Ectodermal cell (in vitro differentiated cells): ENCODE measurements around the gene PRR4. TPM values are rescaled to one million over a fixed set of nuclear protein-coding genes. Genes with fewer than 3 reads are reported as not detected.

Experiments used
- H3K27ac ChIP-seq: 2 replicates; pipeline ENCODE4 v1.7.0; 2013; ENCODE audit warnings: mild to moderate bottlenecking, low read depth, low read length; ENCODE audit not compliant: insufficient read depth, poor library complexity, severe bottlenecking
- H3K27me3 ChIP-seq: 2 replicates; pipeline ENCODE4 v1.7.0; 2013; ENCODE audit warnings: mild to moderate bottlenecking, low read length; ENCODE audit not compliant: insufficient read depth, control insufficient read depth, poor library complexity, severe bottlenecking
- H3K36me3 ChIP-seq: one replicate; pipeline ENCODE4 v1.7.0; 2013; ENCODE audit warnings: low read length; ENCODE audit not compliant: control insufficient read depth, insufficient read depth
- H3K4me1 ChIP-seq: one replicate; pipeline ENCODE4 v1.7.0; 2013; ENCODE audit warnings: low read length; ENCODE audit not compliant: control insufficient read depth, insufficient read depth
- H3K4me3 ChIP-seq: 2 replicates; pipeline ENCODE4 v1.7.0; 2013; ENCODE audit warnings: low read depth, low read length, control low read depth; ENCODE audit not compliant: insufficient read depth
- H3K9me3 ChIP-seq: 2 replicates; pipeline ENCODE4 v1.7.0; 2013; ENCODE audit warnings: mild to moderate bottlenecking, low read length, moderate library complexity; ENCODE audit not compliant: control insufficient read depth
- WGBS, 2 experiments: methylation state at CpG; one replicate each; pipeline ENCODE4 v1.1.7; 2013; ENCODE audit warnings: missing lambda C conversion rate in 2 of 2; 5-methylcytosine and 5-hydroxymethylcytosine counted together
- polyA plus RNA-seq, 4 experiments: library from polyadenylated mRNA; stranded (reverse); fragments of 50-300 nt; gene quantifications; one replicate each; pipeline ENCODE4 v1.2.3, GENCODE V29; 2013

Gene PRR4
- polyA plus RNA-seq (2013, experiment 1 of 4) = 8.1 TPM
- polyA plus RNA-seq (2013, experiment 2 of 4) = 5.0 TPM
- 7.2 TPM for polyA plus RNA-seq (2013, experiment 3 of 4)
- 7.9 TPM for polyA plus RNA-seq (2013, experiment 4 of 4)

- Histone ChIP-seq H3K4me3 (no peak within 1 kb of the TSS), H3K4me1 (no peaks in the 10 kb centered on the region), H3K27me3 (no peaks in the 10 kb centered on the region), H3K9me3 (no peaks in the 10 kb centered on the region), H3K27ac (no peak within 1 kb of the TSS), H3K36me3 (no peaks in the 10 kb centered on the region)
- 94 to 99% methylated on average over 4 of the region's 4 CpGs for WGBS, 2 experiments
These were observed at the start of gene PRR4 for GRCh38 chr12:10849425-10849878. PRR4 (minus strand) TSS chr12:10849475; CDS start chr12:10849437, 38 bp downstream.

- H3K4me1 ChIP-seq = no peaks in the 10 kb centered on the region
- H3K9me3 ChIP-seq = no peaks in the 10 kb centered on the region
- no peaks in the 10 kb centered on the region for H3K27me3 ChIP-seq
- H3K36me3 ChIP-seq = no peaks in the 10 kb centered on the region
- H3K4me3 ChIP-seq = no peak overlapping the region
- H3K27ac ChIP-seq = no peak overlapping the region
- WGBS, 2 experiments = 90 to 98% methylated on average over 4 to 5 of the region's 5 CpGs
These were observed 47.6 kb upstream of the PRR4 start for GRCh38 chr12:10896854-10897253.

- Histone ChIP-seq H3K27ac (no peak overlapping the region), H3K27me3 (no peaks in the 10 kb centered on the region), H3K36me3 (no peaks in the 10 kb centered on the region), H3K4me1 (no peaks in the 10 kb centered on the region), H3K4me3 (no peak overlapping the region), H3K9me3 (no peaks in the 10 kb centered on the region)
- 98% methylated on average over 2 of the region's 2 CpGs for WGBS, 2 experiments
These were observed 42.7 kb upstream of the PRR4 start for GRCh38 chr12:10891937-10892336.

GRCh38 chr12:10889226-10889625 is 40.0 kb upstream of the PRR4 start:
- H3K4me3 ChIP-seq = no peak overlapping the region
- H3K4me1 ChIP-seq = no peaks in the 10 kb centered on the region
- H3K9me3 ChIP-seq = no peaks in the 10 kb centered on the region
- H3K36me3 ChIP-seq = no peaks in the 10 kb centered on the region
- H3K27me3 ChIP-seq = no peaks in the 10 kb centered on the region
- H3K27ac ChIP-seq = no peak overlapping the region

GRCh38 chr12:10884086-10884725 is 34.9 kb upstream of the PRR4 start, which contains the start of gene PRH1:
PRH1 (minus strand) TSS chr12:10884255; CDS start chr12:10884217, 38 bp downstream.
- no peak within 1 kb of the TSS for H3K27ac ChIP-seq
- H3K9me3 ChIP-seq = no peaks in the 10 kb centered on the region
- no peak within 1 kb of the TSS for H3K4me3 ChIP-seq
- H3K27me3 ChIP-seq = no peaks in the 10 kb centered on the region
- no peaks in the 10 kb centered on the region for H3K4me1 ChIP-seq
- no peaks in the 10 kb centered on the region for H3K36me3 ChIP-seq
- 76 to 88% methylated on average over 5 to 6 of the region's 6 CpGs for WGBS, 2 experiments

- H3K9me3 ChIP-seq = no peaks in the 10 kb centered on the region
- no peaks in the 10 kb centered on the region for H3K4me1 ChIP-seq
- H3K36me3 ChIP-seq = no peaks in the 10 kb centered on the region
- no peak overlapping the region for H3K4me3 ChIP-seq
- no peak overlapping the region for H3K27ac ChIP-seq
- H3K27me3 ChIP-seq = no peaks in the 10 kb centered on the region
- 85 to 93% methylated on average over 2 of the region's 2 CpGs for WGBS, 2 experiments
These were observed 24.1 kb upstream of the PRR4 start for GRCh38 chr12:10873378-10873777.

- WGBS, 2 experiments = 89 to 96% methylated on average over 2 of the region's 2 CpGs
- Histone ChIP-seq H3K27me3 (no peaks in the 10 kb centered on the region), H3K9me3 (no peaks in the 10 kb centered on the region), H3K4me3 (no peak overlapping the region), H3K27ac (no peak overlapping the region), H3K36me3 (no peaks in the 10 kb centered on the region), H3K4me1 (no peaks in the 10 kb centered on the region)
These were observed 18.1 kb upstream of the PRR4 start for GRCh38 chr12:10867381-10867780.

GRCh38 chr12:10863512-10864218 is 14.4 kb upstream of the PRR4 start:
- H3K27ac ChIP-seq = no peak overlapping the region
- no peaks in the 10 kb centered on the region for H3K27me3 ChIP-seq
- H3K36me3 ChIP-seq = no peaks in the 10 kb centered on the region
- H3K4me3 ChIP-seq = no peak overlapping the region
- H3K9me3 ChIP-seq = no peaks in the 10 kb centered on the region
- 71 to 97% methylated on average over 1 to 2 of the region's 2 CpGs for WGBS, 2 experiments
- no peaks in the 10 kb centered on the region for H3K4me1 ChIP-seq

GRCh38 chr12:10861366-10861765 is 12.1 kb upstream of the PRR4 start:
- Histone ChIP-seq H3K36me3 (peaks cover 4% of the 10 kb centered on the region), H3K9me3 (no peaks in the 10 kb centered on the region), H3K27me3 (no peaks in the 10 kb centered on the region), H3K4me3 (no peak overlapping the region), H3K27ac (no peak overlapping the region), H3K4me1 (no peaks in the 10 kb centered on the region)
- 94% methylated on average over 2 of the region's 2 CpGs for WGBS, 2 experiments

- no peaks in the 10 kb centered on the region for H3K27me3 ChIP-seq
- peaks cover 3% of the 10 kb centered on the region for H3K9me3 ChIP-seq
- H3K27ac ChIP-seq = no peak overlapping the region
- no peaks in the 10 kb centered on the region for H3K4me1 ChIP-seq
- no peak overlapping the region for H3K4me3 ChIP-seq
- WGBS, 2 experiments = 91 to 96% methylated on average over 2 of the region's 2 CpGs
- H3K36me3 ChIP-seq = peaks cover 10% of the 10 kb centered on the region
These were observed 6.5 kb upstream of the PRR4 start for GRCh38 chr12:10855807-10856206.
